ENCODE measurements around the gene ABHD14A.

- no peak for TF ChIP-seq CTCF (IDR thresholded peaks at IDR 0.05)
- no peak for TF ChIP-seq POLR2A (IDR thresholded peaks at IDR 0.05)
These were observed 50.0 kb downstream of the ABHD14A start for GRCh38 chr3:52024765-52025452.

Data from Peyer's patch (tissue), 4 donors.